IgD-negative memory B cell (primary cell): ENCODE data around the gene MEA1. TPM values are rescaled to one million over a fixed set of nuclear protein-coding genes. Genes with fewer than 3 reads are reported as not detected.
A peak's percentile ranks its signal among the peaks of the same experiment; 100 is the strongest.

Source experiments
- H3K27ac Mint-ChIP-seq, 3 donors: one replicate each; pipeline ENCODE4 v1.8.0; 2020 to 2022; ENCODE audit warnings: mild to moderate bottlenecking in 3 of 3, mixed read lengths in 3 of 3, moderate library complexity in 1 of 3
- H3K27me3 Mint-ChIP-seq: one replicate; pipeline ENCODE4 v1.8.0; 2021; ENCODE audit warnings: mixed read lengths
- H3K36me3 Mint-ChIP-seq: one replicate; pipeline ENCODE4 v1.8.0; 2020; ENCODE audit warnings: mild to moderate bottlenecking, mixed read lengths
- H3K4me1 Mint-ChIP-seq, 3 donors: one replicate each; pipeline ENCODE4 v1.8.0; 2020 to 2022; ENCODE audit warnings: mixed read lengths in 3 of 3, mild to moderate bottlenecking in 1 of 3
- H3K4me3 Mint-ChIP-seq, 4 donors: one replicate each; pipeline ENCODE4 v1.8.0; 2020 to 2022; ENCODE audit warnings: mild to moderate bottlenecking in 4 of 4, mixed read lengths in 4 of 4, moderate library complexity in 3 of 4
- H3K9me3 Mint-ChIP-seq, 3 donors: one replicate each; pipeline ENCODE4 v1.8.0; 2020 to 2021; ENCODE audit warnings: mixed read lengths in 3 of 3, mild to moderate bottlenecking in 1 of 3
- polyA plus RNA-seq: library from polyadenylated mRNA; unstranded; fragments of 300-500 nt; fragmentation: Illumina TruSeq; gene quantifications from one replicate; pipeline ENCODE4 v1.2.3, GENCODE V29; 2021

Gene MEA1
- polyA plus RNA-seq, 1 donor from 2014 or later: 76.3 TPM

- Mint-ChIP-seq H3K27ac (no peak overlapping the region), H3K27me3 (no peaks in the 10 kb centered on the region), H3K4me1 (peaks cover 0 to 10% (median 3%) of the 10 kb centered on the region in 3 donors), H3K9me3 (no peaks in the 10 kb centered on the region), H3K4me3 (peak overlapping the region in 1 of 4 donors; percentile 43), H3K36me3 (peaks cover 4% of the 10 kb centered on the region)
Observed at GRCh38 chr6:42962502-42963178, 51.1 kb downstream of the MEA1 start.

GRCh38 chr6:42962096-42962495, 51.6 kb downstream of the MEA1 start:
- Mint-ChIP-seq H3K4me1 (peaks cover 0 to 10% (median 3%) of the 10 kb centered on the region in 3 donors), H3K4me3 (peak overlapping the region in 1 of 4 donors; percentile 26), H3K27me3 (no peaks in the 10 kb centered on the region), H3K36me3 (peaks cover 4% of the 10 kb centered on the region), H3K27ac (no peak overlapping the region), H3K9me3 (no peaks in the 10 kb centered on the region)

Other genes with a start within 250 kb of the MEA1 start
- 4.7 TPM for gene BICRAL, start 231.9 kb downstream of the MEA1 start, polyA plus RNA-seq
- 72.3 TPM for gene RPL7L1, start 134.3 kb downstream of the MEA1 start, polyA plus RNA-seq
- gene PTCRA, start 97.9 kb downstream of the MEA1 start, polyA plus RNA-seq: 1.0 TPM
- 272 TPM for gene CNPY3, start 84.5 kb downstream of the MEA1 start, polyA plus RNA-seq
- gene GNMT, start 53.2 kb downstream of the MEA1 start, polyA plus RNA-seq: 1.2 TPM
- 12.7 TPM for gene PEX6, start 34.8 kb downstream of the MEA1 start, polyA plus RNA-seq
- 17.5 TPM for gene PPP2R5D, start 29.4 kb downstream of the MEA1 start, polyA plus RNA-seq
- 60.3 TPM for gene KLHDC3, start 303 bp upstream of the MEA1 start, polyA plus RNA-seq
- gene RRP36, start 7.7 kb upstream of the MEA1 start, polyA plus RNA-seq: 54.8 TPM
- 5.3 TPM for gene CUL7, start 39.9 kb upstream of the MEA1 start, polyA plus RNA-seq
- 50.5 TPM for gene MRPL2, start 45.5 kb upstream of the MEA1 start, polyA plus RNA-seq
- gene KLC4, start 45.7 kb upstream of the MEA1 start, polyA plus RNA-seq: 10.2 TPM
- gene PTK7, start 62.4 kb upstream of the MEA1 start, polyA plus RNA-seq: not detected
- gene SRF, start 157.3 kb upstream of the MEA1 start, polyA plus RNA-seq: 5.0 TPM
- gene CUL9, start 168.2 kb upstream of the MEA1 start, polyA plus RNA-seq: 13.1 TPM
- 125 TPM for gene DNPH1, start 215.5 kb upstream of the MEA1 start, polyA plus RNA-seq
- 0.04 TPM for gene TTBK1, start 229.5 kb upstream of the MEA1 start, polyA plus RNA-seq